Caco-2 (cell line): ENCODE results near the gene SERINC5. TPM values are rescaled to one million over a fixed set of nuclear protein-coding genes. Genes with fewer than 3 reads are reported as not detected.

Experiments used
- BruUV-seq: library from RNA; stranded (reverse); fragments of 400-500 nt; replicated peaks from 2 replicates; lab custom pipeline; 2021; lab: Mats Ljungman, UMichigan
- CTCF ChIA-PET: fragments of 300-600 bp; sonication (Branson Sonifier 250); formaldehyde crosslinking; loops from one replicate; lab custom pipeline; 2022; ENCODE audit warnings: antibody characterized with exemption; lab: Charles Lee
- POLR2A ChIA-PET: fragments of 300-600 bp; sonication (Branson Sonifier 250); formaldehyde crosslinking; loops from one replicate; lab custom pipeline; 2022; ENCODE audit warnings: antibody characterized with exemption; lab: Charles Lee
- DNase-seq, 2 experiments: peaks; one replicate each; pipeline versions ENCODE4 v3.0.0 to v3.0.0-alpha.2; 2020 to 2022
- H3K27me3 ChIP-seq: replicated peaks from 2 replicates; pipeline ENCODE4 v1.6.0; 2011; ENCODE audit warnings: low read length; ENCODE audit not compliant: control insufficient read depth, insufficient read depth
- H3K36me3 ChIP-seq: 2 replicates; pipeline ENCODE4 v1.5.1; 2011; ENCODE audit warnings: low read length; ENCODE audit not compliant: control insufficient read depth, insufficient read depth
- H3K4me1 ChIP-seq: fragments of 250-450 bp; sonication (Bioruptor Pico); 2 replicates; pipeline ENCODE4 v1.5.1; 2020; ENCODE audit warnings: mild to moderate bottlenecking
- H3K4me3 ChIP-seq: 2 replicates; pipeline ENCODE4 v1.5.1; 2011; ENCODE audit warnings: low read depth, mild to moderate bottlenecking, control low read depth, low read length
- H3K9me3 ChIP-seq: fragments of 250-450 bp; sonication (Bioruptor Pico); 2 replicates; pipeline ENCODE4 v1.5.1; 2020; ENCODE audit warnings: mild to moderate bottlenecking, moderate library complexity
- H3K27ac Mint-ChIP-seq: one replicate; pipeline ENCODE4 v1.8.0; 2022; ENCODE audit warnings: mixed read lengths; ENCODE audit not compliant: unreplicated experiment
- H3K27me3 Mint-ChIP-seq: one replicate; pipeline ENCODE4 v1.8.0; 2022; ENCODE audit warnings: mixed read lengths; ENCODE audit not compliant: insufficient read depth, unreplicated experiment
- H3K36me3 Mint-ChIP-seq: one replicate; pipeline ENCODE4 v1.8.0; 2022; ENCODE audit warnings: mild to moderate bottlenecking, mixed read lengths; ENCODE audit not compliant: insufficient read depth, unreplicated experiment
- H3K4me1 Mint-ChIP-seq: one replicate; pipeline ENCODE4 v1.8.0; 2022; ENCODE audit warnings: low read depth, mixed read lengths; ENCODE audit not compliant: unreplicated experiment
- H3K4me3 Mint-ChIP-seq: one replicate; pipeline ENCODE4 v1.8.0; 2022; ENCODE audit warnings: mild to moderate bottlenecking, moderate library complexity, mixed read lengths; ENCODE audit not compliant: unreplicated experiment
- H3K9me3 Mint-ChIP-seq: one replicate; pipeline ENCODE4 v1.8.0; 2022; ENCODE audit warnings: mixed read lengths; ENCODE audit not compliant: unreplicated experiment
- intact Hi-C: fragments of 100-400 bp; cut with micrococcal nuclease; formaldehyde crosslinking; loops from one replicate; pipeline ENCODE4 v1.10.0; 2022; ENCODE audit not compliant: unreplicated experiment
- total RNA-seq: library from RNA; stranded (reverse); gene quantifications from 2 replicates; pipeline ENCODE4 v1.2.3, GENCODE V29; 2022
- TF ChIP-seq, protein P1 (sequence below), 2 experiments: fragments of 200-600 bp in 1 of 2; IDR thresholded peaks; 1 replicate in 1 of 2; 2 replicates in 1 of 2; pipeline versions ENCODE4 v1.5.1 to v1.8.0; 2011 to 2022; ENCODE audit warnings: antibody characterized with exemption in 1 of 2, control low read depth in 1 of 2, inconsistent platforms in 1 of 2, low read depth in 1 of 2, low read length in 1 of 2, mild to moderate bottlenecking in 1 of 2, moderate library complexity in 1 of 2; ENCODE audit not compliant: insufficient read depth in 1 of 2, severe bottlenecking in 1 of 2, unreplicated experiment in 1 of 2

SERINC5 gene
- total RNA-seq, 1 experiment from 2014 or later: 225 TPM

DNA sequence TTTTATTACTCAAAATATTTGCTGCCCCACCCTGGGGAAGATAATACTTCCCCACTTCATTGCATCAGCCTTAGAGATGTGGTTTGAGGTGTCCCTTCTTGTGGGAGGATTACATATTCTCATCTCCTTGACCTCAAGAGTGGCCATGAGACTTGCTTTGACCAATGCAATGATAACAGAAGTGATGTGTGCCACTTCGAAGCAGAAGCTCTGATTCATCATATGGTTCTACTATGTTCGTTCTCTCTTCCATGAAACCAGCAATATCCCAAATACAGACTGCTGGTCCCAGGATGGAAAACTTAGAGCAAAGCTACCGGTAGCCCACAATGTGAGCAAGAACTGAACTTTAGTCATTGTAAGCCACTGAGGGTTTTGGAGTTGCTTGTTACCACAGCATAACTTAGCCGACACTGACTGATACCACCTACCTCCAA, 128.7 kb downstream of the SERINC5 start:
- POLR2A ChIA-PET: no interaction called here
- intact Hi-C loops: no loop called here

DNA sequence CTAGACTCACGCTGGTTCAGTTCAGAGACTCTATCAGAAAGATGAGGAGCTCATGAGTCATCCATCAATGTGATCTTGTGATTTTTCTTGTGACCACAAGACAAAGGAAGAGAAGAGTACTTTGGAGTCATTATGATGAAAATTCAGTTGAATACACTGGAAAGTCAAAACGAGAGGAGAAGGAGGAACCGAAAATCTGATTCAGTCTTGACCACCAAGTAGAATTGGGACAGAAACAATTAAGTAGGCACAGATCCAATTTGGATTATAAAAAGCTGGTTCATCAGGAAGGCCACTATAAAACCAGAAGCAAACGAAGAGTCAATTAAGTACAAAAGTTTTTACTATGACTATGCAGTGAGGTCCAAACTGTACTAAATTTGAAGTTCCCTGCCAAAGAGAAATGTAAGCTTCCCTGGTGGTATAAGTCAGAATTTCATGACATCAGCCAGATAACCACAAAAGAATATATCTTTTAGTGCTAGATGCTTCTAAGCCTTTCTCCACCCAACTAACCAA, 129.8 kb downstream of the SERINC5 start:
- Histone ChIP-seq H3K27me3 (no peaks in the 10 kb centered on the region), H3K4me3 (no peak overlapping the region), H3K4me1 (peaks cover 36% of the 10 kb centered on the region), H3K9me3 (peaks cover 10% of the 10 kb centered on the region), H3K36me3 (no peaks in the 10 kb centered on the region; the same call in 1 of the 2 replicates)
- Mint-ChIP-seq H3K36me3 (peaks cover 53% of the 10 kb centered on the region), H3K4me1 (peaks cover 31% of the 10 kb centered on the region), H3K27ac (peak overlapping the region; percentile 5), H3K27me3 (no peaks in the 10 kb centered on the region), H3K9me3 (peaks cover 25% of the 10 kb centered on the region), H3K4me3 (no peak overlapping the region)
- no peak for DNase-seq
- intact Hi-C loops: no loop called here
- TF ChIP-seq, protein P1, sequence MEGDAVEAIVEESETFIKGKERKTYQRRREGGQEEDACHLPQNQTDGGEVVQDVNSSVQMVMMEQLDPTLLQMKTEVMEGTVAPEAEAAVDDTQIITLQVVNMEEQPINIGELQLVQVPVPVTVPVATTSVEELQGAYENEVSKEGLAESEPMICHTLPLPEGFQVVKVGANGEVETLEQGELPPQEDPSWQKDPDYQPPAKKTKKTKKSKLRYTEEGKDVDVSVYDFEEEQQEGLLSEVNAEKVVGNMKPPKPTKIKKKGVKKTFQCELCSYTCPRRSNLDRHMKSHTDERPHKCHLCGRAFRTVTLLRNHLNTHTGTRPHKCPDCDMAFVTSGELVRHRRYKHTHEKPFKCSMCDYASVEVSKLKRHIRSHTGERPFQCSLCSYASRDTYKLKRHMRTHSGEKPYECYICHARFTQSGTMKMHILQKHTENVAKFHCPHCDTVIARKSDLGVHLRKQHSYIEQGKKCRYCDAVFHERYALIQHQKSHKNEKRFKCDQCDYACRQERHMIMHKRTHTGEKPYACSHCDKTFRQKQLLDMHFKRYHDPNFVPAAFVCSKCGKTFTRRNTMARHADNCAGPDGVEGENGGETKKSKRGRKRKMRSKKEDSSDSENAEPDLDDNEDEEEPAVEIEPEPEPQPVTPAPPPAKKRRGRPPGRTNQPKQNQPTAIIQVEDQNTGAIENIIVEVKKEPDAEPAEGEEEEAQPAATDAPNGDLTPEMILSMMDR (IDR thresholded peaks at IDR 0.05; ENCODE audit: insufficient read depth in 1 of 2, low read depth in 1 of 2, low read length in 1 of 2, severe bottlenecking in 1 of 2, unreplicated experiment in 1 of 2): peak in 1 of 2 experiments; percentile 17
- POLR2A ChIA-PET: no interaction called here
- CTCF ChIA-PET: no interaction called here
- BruUV-seq: no TSS peak

More for the DNA sequence above, 128.7 kb downstream of the SERINC5 start:
- Histone ChIP-seq H3K4me1 (peaks cover 36% of the 10 kb centered on the region), H3K4me3 (no peak overlapping the region), H3K9me3 (0 out of 2 replicates have a peak, but pooled peaks cover 6% of the 10 kb centered on the region), H3K27me3 (no peaks in the 10 kb centered on the region), H3K36me3 (no peaks in the 10 kb centered on the region; the same call in 1 of the 2 replicates)
- no peak for DNase-seq
- CTCF ChIA-PET: no interaction called here
- Mint-ChIP-seq H3K9me3 (peaks cover 33% of the 10 kb centered on the region), H3K4me1 (peaks cover 37% of the 10 kb centered on the region), H3K4me3 (no peak overlapping the region), H3K27me3 (no peaks in the 10 kb centered on the region), H3K27ac (no peak overlapping the region), H3K36me3 (peaks cover 64% of the 10 kb centered on the region)
- no TSS peak for BruUV-seq
- TF ChIP-seq, protein P1 (IDR thresholded peaks at IDR 0.05; ENCODE audit: insufficient read depth in 1 of 2, low read depth in 1 of 2, low read length in 1 of 2, severe bottlenecking in 1 of 2, unreplicated experiment in 1 of 2): no peak

GRCh38 chr5:80125022-80125961, 130.6 kb downstream of the SERINC5 start:
- POLR2A ChIA-PET: no interaction called here
- TF ChIP-seq, protein P1 (IDR thresholded peaks at IDR 0.05; ENCODE audit: insufficient read depth in 1 of 2, low read depth in 1 of 2, low read length in 1 of 2, severe bottlenecking in 1 of 2, unreplicated experiment in 1 of 2): no peak
- no TSS peak for BruUV-seq

More at GRCh38 chr5:80125022-80125961, 130.6 kb downstream of the SERINC5 start:
- H3K4me1 ChIP-seq: peaks cover 36% of the 10 kb centered on the region
- H3K27me3 ChIP-seq: no peaks in the 10 kb centered on the region
- intact Hi-C loops: no loop called here
- H3K4me3 ChIP-seq: no peak overlapping the region
- CTCF ChIA-PET: no interaction called here
- Mint-ChIP-seq H3K27ac (peak overlapping the region; percentile 5), H3K4me1 (peaks cover 24% of the 10 kb centered on the region), H3K9me3 (peaks cover 17% of the 10 kb centered on the region), H3K4me3 (no peak overlapping the region), H3K27me3 (no peaks in the 10 kb centered on the region), H3K36me3 (peaks cover 45% of the 10 kb centered on the region)
- H3K9me3 ChIP-seq: peaks cover 12% of the 10 kb centered on the region
- no peaks in the 10 kb centered on the region; the same call in 1 of the 2 replicates for H3K36me3 ChIP-seq
- no peak for DNase-seq
